Measurements from ENCODE around the gene CTRL. TPM values are rescaled to one million over a fixed set of nuclear protein-coding genes. Genes with fewer than 3 reads are reported as not detected.

The CTRL gene
- total RNA-seq, 6 experiments from 2014 or later: 0.12 to 0.49 (median 0.44) TPM; not detected in 3

DNA sequence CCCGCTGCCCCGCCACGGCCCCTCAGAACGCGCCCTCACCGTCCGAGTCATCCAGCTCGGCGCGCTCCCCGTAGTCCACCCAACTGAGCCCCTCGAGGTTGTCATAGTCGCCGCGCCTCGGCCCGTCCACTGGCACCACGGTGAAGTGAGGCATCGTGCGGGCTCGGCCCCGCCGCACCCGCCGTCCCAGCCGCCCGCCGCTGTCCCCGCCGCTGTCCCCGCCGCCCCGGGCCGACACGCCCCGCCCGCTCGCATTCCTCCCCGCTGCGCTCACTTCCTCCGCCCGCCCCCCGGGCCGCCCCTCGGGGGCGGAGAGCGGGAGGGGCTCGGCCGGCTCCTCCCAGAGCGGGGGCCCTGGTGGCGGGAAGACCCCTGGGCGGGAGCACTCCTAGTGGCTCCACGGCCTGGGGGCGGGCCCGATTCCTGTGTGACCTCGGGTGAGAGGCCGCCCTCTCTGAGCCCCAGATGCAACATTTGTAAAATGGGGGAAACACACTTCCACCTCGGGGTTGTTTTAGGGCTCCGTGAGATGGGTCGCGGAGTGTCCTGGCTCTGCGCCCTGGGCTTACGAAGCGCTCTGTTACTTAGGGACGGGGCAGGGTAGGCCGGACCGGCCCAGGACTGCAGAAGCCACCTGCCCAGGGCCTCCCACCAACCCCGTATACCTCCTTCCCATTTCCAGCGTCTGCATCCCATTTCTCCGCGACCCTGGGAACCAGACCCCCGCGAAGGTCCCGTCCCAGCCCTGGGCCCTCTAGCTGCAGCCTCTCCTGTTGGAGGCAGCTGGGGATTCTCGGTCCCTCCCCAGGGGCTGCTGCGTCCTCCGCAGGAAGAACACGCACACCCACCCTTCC lies 37.0 kb upstream of the CTRL start, which contains the start of gene SLC12A4:
SLC12A4 (minus strand) TSS at position 238 of the 854 bp plus-strand sequence; CDS start at position 154, 84 bp downstream.
- Histone ChIP-seq H3K36me3 (no peaks in the 10 kb centered on the region), H3K4me3 (peak within 1 kb of the TSS; percentile 79 to 91 (median 88)), H3K9me3 (no peaks in the 10 kb centered on the region), H3K27ac (peak within 1 kb of the TSS; percentile 72 to 90 (median 76)), H3K27me3 (no peaks in the 10 kb centered on the region), H3K4me1 (peaks cover 0 to 19% (median 2%) of the 10 kb centered on the region in 4 donors)
- ATAC-seq (peak; percentile 92 to 96 (median 94)), DNase-seq (peak; percentile 88 to 92 (median 88))
- TF ChIP-seq, protein P1, sequence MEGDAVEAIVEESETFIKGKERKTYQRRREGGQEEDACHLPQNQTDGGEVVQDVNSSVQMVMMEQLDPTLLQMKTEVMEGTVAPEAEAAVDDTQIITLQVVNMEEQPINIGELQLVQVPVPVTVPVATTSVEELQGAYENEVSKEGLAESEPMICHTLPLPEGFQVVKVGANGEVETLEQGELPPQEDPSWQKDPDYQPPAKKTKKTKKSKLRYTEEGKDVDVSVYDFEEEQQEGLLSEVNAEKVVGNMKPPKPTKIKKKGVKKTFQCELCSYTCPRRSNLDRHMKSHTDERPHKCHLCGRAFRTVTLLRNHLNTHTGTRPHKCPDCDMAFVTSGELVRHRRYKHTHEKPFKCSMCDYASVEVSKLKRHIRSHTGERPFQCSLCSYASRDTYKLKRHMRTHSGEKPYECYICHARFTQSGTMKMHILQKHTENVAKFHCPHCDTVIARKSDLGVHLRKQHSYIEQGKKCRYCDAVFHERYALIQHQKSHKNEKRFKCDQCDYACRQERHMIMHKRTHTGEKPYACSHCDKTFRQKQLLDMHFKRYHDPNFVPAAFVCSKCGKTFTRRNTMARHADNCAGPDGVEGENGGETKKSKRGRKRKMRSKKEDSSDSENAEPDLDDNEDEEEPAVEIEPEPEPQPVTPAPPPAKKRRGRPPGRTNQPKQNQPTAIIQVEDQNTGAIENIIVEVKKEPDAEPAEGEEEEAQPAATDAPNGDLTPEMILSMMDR (IDR thresholded peaks at IDR 0.05): no peak
- peak; percentile 94 for TF ChIP-seq POLR2A (IDR thresholded peaks at IDR 0.05)
- WGBS (ENCODE audit: insufficient coverage, low coverage, low lambda C conversion rate, missing lambda C conversion rate): 2% methylated on average over 10 of the region's 78 CpGs
- intact Hi-C loops (cut with DNase I): no loop called here

DNA sequence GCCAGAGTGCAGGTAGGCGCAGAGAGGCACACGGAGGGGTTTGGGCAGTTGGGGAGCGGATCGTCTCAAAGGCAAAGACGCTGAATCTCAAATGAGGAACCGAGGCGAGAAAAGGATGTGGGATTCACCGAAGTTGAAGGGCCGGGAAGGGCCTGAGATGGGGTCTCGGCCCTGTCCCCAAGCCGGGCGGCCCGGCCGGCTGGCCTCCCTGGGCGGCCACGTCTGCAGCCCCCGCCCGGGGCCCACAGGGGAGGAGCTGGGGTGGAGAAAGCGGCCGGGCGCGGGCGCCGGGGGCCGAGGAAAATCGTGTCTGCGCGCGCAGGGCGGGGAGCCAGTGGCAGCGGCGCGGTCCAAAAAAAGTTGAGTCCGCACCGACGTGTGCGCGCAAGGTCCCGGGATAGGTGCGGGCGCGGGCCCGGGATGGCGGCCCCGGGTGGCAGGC lies 36.3 kb upstream of the CTRL start:
- peaks cover 0 to 19% (median 2%) of the 10 kb centered on the region in 4 donors for H3K4me1 ChIP-seq
- peak overlapping the region; percentile 79 to 91 (median 88) for H3K4me3 ChIP-seq
- H3K27ac ChIP-seq: peak overlapping the region; percentile 72 to 90 (median 76)
- no peak for DNase-seq
- TF ChIP-seq POLR2A (IDR thresholded peaks at IDR 0.05): no peak
- TF ChIP-seq, protein P1 (IDR thresholded peaks at IDR 0.05): no peak
- intact Hi-C loops (cut with DNase I): no loop called here
- WGBS (ENCODE audit: insufficient coverage, low coverage, low lambda C conversion rate, missing lambda C conversion rate): 13% methylated on average over 10 of the region's 45 CpGs
- no peaks in the 10 kb centered on the region for H3K36me3 ChIP-seq
- H3K9me3 ChIP-seq: no peaks in the 10 kb centered on the region
- ATAC-seq: peak; percentile 11 to 52 (median 26)
- H3K27me3 ChIP-seq: no peaks in the 10 kb centered on the region

DNA sequence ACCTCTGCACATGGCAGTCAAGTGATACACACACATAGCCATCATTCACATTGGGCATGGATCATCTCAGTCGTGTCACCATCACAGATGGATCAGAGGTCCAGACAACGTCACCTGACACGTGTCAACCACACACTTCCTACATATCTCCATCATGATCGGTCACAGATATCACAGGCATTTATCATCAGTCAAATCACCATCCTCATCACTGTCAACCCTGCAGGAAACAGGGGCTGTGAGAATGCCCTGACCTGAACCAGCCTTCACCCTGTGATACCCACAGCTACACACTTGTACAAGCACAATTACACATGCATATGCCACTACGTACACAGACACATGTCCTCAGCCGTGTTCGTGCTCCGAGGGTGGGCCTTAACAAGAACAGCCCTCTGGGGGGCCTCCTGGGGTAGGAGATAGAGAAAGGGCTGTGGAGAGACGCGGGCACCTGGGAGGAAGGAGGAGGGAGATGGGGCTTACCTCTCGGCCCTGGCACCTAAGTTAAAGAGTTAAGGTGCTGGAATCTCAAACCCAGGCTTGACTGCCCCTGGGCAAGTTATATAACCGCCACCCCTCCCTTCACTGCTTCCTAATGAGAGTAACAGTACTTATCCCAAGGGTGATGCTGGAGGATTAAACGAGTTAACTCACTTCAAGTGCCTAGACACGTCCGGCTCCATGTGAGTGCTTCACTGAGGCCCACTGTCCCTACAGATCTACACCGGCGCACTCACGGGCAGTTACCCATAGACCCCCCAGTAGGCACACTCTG lies 35.7 kb upstream of the CTRL start:
- peak overlapping the region; percentile 72 to 90 (median 76) for H3K27ac ChIP-seq
- no peaks in the 10 kb centered on the region for H3K9me3 ChIP-seq
- intact Hi-C loops (cut with DNase I): no loop called here
- no peak for DNase-seq
- H3K27me3 ChIP-seq: no peaks in the 10 kb centered on the region
- WGBS (ENCODE audit: insufficient coverage, low coverage, low lambda C conversion rate, missing lambda C conversion rate): 32% methylated on average over 8 of the region's 18 CpGs
- H3K4me1 ChIP-seq: peaks cover 0 to 19% (median 2%) of the 10 kb centered on the region in 4 donors
- no peak for TF ChIP-seq POLR2A (IDR thresholded peaks at IDR 0.05)
- TF ChIP-seq, protein P1 (IDR thresholded peaks at IDR 0.05): no peak
- H3K36me3 ChIP-seq: peaks cover 0 to under 1% (median 0%) of the 10 kb centered on the region in 4 donors
- ATAC-seq: no peak
- H3K4me3 ChIP-seq: peak overlapping the region; percentile 79 to 91 (median 88)

DNA sequence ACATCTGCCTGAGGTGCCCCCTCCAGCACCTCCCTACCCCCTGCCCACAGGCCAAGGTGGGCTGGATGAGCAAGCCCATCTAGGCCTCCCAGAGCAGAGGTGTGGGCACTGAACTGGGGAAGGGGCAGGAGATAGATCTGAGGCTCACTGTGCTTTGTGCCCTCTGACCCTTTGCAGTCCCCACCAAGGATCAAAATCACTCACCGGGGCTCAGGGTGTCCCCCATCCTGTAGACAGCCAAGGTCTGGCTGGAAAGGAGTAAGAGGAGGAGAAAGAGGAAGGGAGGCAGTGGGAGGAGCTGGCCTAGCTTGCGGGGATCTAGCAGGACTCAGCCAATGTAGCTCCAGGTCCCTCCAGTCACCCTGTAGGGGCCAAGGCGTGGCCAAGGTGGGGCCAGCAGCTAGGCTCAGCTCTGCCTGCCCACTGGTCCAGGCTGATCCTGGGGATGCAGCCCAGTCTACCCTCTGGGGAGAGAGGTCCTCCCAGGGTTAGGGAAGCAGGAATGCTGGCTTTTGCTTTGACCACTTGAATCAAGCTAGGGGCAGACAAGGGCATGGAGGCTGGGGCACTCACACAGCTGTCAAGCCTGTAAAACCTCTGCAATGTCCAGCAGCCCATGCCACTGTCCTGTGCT lies 35.0 kb upstream of the CTRL start:
- Histone ChIP-seq H3K4me3 (peak overlapping the region; percentile 79 to 91 (median 88)), H3K36me3 (peaks cover 0 to 4% (median 0%) of the 10 kb centered on the region in 4 donors), H3K27me3 (no peaks in the 10 kb centered on the region), H3K27ac (no peak overlapping the region), H3K4me1 (peaks cover 0 to 19% (median 2%) of the 10 kb centered on the region in 4 donors), H3K9me3 (no peaks in the 10 kb centered on the region)
- intact Hi-C loops (cut with DNase I): no loop called here
- ATAC-seq (no peak), DNase-seq (no peak)
- no peak for TF ChIP-seq POLR2A (IDR thresholded peaks at IDR 0.05)
- 14% methylated on average over 1 of the region's 3 CpGs for WGBS (ENCODE audit: insufficient coverage, low coverage, low lambda C conversion rate, missing lambda C conversion rate)
